Measurements from ENCODE around the gene IL21R.

IL21R gene

DNA sequence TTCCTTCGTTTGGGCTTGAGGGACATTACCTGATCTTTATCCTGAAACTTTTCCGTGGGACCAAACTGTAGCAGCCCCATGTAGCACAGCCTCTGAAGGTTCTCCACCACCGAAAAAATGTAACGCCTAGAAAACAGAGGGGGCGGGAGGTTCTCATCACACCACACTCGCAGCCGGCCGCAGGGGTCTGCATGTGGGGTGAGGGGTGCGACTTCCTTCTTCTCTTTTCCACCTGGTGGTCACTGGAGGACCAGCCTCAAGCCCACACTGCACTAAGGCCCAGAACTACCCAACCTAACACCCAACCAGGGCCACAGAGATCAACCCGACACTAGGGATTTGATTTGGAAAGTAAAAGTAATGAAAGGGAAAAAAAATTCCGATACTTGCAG is 90.6 kb downstream of the IL21R start:
- DNase-seq = no peak

GRCh38 chr16:27495191-27495590 is 93.2 kb downstream of the IL21R start:
- DNase-seq = no peak

- no peak for DNase-seq
Measured at GRCh38 chr16:27498031-27498825, 96.3 kb downstream of the IL21R start.

- no peak for DNase-seq
Measured at GRCh38 chr16:27498916-27499658, 97.1 kb downstream of the IL21R start.

GRCh38 chr16:27499659-27500055 is 97.7 kb downstream of the IL21R start:
- DNase-seq = no peak

DNA sequence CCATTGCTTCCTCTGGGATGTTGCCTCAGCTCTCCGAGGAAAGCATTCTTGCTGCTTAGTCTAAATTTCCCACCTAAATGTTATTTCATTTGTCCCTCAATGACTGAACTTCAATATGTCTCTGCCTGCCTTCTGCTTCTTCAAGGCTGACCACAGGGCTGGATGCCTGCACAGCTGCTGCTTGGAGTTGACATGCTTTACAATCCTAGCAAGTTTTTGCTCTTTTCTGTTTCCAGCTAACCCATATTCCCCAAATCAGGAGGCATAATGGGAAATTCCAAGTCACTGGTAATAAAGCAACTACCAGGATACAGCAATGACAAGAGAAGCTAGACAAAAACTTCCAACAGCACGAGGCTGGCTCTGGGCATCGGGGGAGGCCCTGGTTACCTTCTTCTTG is 98.8 kb downstream of the IL21R start:
- DNase-seq = no peak

Data from CD4-positive, alpha-beta T cell treated with Interleukin-15 for 1 hour (primary cell).